NCI-H446 treated with DMSO at 0.1 percent for 48 hours (cell line): Measurements from ENCODE around the gene RNLS.

Experiments
- DNase-seq: peaks from one replicate; lab custom pipeline; 2025; lab: John Stamatoyannopoulos, UW

Gene RNLS

DNA sequence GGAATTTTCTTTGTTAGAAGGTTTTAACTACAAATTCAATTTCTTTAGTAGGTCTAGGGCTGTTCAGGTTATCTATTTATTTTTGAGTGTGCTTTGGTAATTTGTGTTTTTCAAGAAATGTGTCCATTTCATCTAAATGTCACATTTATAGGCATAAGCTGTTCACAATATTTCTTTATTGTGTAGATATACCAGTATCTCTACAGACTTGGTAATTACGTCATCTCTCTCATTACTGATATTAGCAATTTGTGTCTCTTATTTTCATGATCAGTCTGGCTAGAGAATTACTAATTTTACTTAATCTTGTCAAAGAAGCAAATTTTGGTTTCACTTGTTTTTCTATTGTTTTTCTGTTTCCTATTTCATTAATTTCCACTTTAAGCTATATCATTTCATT, 152.0 kb downstream of the RNLS start:
- DNase-seq: no peak

DNA sequence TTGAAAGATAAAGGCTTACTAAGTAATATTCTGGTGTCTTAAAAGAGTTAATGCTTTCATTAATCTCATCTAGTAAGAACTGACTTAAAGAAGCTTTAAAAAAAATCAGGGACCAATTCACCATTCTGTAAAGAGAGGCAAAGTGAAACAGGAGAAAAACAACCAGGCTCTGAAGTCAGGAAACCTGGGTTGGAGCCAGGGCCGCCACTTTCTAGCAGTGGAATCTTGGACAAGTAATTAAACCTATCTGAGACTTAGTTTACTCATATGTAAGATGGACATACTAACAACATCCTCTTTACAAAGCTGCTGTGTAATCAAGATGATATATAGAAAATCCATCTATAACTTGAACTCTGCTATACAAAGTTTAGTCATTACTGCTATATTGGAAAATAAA, 154.1 kb downstream of the RNLS start:
- no peak for DNase-seq

DNA sequence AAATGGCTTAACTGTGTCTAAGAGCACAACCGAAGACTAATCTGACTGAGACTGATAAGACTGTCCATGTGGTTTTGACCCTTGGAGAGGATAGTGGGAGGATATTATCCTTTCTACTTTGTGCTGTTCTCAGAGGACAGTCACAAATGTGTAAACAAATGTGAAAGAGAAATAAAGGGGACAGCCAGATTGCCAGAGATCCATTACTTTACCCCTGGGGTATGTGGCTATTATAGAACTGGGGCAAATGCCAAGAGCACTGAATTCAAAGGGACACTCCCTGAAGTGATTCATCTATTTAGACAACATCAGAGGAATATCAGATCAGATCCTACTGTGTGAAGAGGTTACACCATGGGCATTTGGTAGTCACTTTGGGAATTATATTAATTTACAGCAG, 154.7 kb downstream of the RNLS start:
- no peak for DNase-seq

DNA sequence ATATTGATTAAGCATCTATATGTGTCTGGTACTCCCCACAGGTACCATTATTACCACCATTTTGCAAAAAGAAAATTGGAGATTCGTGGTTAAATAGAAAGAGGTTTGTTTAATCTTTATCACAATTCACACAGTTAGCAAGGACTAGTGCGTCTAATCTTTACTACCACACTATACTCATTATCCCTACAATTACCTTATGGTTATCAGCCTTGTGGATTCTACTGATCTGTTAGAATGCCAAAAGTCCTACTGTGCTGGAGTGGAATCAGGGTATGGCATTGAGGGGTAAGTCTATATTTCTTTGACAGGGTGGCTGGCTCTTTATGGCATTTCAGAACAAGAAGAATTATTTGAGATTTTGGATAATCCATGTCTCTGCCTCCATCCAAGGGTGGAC, 156.1 kb downstream of the RNLS start:
- DNase-seq: no peak

DNA sequence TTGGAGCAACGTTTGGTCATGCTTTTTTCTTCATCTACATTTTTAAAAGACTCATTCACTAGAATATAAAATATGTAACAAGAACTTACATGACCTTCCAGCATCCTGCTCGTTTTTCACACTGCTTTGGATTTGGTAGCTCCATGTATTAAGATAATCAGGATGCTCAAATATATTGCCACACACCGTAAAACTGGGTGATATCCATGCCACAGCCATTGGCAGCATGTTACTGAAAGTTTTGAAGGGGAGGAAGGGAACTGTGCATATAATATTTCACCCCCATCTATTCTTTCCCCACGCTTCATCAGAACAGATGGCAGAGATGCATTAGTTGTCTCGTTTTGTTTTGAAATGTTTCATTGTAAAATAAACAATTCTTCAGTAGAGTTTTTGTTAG, 158.2 kb downstream of the RNLS start:
- no peak for DNase-seq

DNA sequence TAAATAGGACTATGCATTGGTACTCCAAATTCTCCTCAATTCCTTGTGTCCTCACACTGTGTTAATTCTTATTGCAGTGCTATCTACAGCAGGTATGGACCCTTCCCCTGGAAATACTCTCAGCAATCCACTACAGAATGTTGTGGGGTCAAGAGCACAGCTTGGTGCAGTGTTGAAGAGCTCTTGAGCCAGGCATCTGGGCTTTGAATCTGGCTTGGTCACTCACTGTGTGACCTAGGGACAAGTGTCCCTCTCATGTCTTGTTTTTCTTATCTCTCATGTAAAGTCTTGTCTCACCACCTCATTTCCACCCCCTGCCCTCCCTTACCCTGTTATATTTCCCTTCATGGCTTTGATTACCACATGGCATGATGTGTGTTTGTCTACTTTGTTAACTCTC, 159.4 kb downstream of the RNLS start:
- no peak for DNase-seq

DNA sequence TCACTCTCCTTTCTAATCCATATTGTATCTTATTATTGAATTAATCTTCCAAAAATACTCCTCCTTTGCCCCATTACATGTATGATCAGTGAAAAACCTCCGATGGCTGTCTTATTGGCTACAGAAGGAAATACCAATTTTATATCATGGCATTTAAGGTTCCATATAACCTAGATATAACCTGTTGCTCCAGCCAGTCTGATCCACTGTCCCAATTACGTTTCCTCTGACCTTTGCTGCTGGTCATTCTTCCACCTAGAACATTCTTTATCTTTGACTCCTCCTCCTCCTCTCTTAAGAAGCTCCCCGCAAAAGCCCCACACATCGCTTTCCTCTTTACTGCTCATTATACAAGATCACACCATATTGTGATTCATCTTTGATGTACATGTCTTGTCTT, 161.5 kb downstream of the RNLS start:
- no peak for DNase-seq

DNA sequence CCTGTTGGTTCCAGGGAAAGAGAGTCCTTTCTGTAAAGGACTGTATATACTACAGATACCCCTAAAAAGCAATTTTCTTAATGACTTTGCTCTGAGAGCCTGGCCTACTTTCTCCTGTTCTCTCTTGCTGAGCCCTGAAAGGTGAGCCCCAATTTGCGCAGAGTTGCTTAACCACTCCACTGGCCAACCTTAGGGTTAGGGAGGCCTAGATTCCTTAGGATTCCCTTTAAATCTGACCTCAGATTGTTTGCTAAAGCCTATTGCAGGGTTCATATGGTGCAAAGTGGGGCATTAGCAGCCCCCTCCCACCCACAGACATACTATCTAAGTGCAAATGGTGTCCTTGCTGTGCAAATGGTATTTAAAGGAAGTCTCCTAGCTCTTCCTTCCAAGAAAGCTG, 164.2 kb downstream of the RNLS start:
- DNase-seq: no peak

DNA sequence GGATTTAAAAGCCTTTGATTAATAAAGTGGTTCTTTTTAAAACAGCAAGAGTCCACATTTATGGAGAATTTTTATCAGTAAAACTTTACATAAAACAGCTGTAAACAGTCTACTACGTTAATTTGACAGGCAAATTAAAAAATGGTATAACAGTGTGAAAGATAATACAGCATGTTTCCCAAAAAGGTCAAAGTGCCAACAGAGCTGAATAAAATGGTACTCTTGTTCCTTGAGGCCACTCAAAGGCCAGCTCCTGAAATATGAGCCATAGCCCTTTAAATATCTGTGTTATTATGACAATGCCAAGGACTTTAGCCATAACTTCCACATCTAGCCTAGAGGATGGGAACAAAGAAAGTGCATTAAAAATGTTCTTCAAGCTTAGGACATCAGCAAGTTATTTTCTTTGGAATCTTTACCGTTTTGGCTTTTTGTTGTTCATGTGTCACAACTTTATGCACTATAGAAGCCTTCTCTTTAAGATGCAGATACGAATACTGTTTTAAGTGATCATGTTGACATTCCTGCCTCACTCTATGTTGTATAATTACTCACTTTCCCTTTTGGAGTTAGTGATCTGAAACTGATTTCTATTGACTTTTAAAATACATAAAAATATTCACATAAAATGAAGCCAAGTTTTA, 165.6 kb downstream of the RNLS start:
- DNase-seq: no peak

DNA sequence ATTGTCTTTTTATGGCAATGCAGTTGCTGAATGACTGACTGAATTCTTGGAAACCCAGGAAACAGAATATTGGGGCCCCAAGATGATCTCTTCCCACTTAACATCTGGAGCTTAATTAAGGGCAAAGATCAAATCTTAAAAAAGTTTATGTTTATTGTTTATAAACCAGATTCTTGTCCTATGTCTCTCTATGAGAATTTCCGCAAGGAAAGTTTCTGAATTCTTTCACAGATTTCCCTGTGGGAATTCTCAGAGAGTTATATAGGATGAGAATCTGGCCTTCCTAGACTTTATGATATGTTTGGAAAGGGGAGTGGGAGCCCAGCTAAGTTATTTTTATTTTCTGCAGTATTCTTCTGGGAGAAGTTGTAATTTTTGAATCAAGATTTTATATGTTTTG, 166.3 kb downstream of the RNLS start:
- no peak for DNase-seq

DNA sequence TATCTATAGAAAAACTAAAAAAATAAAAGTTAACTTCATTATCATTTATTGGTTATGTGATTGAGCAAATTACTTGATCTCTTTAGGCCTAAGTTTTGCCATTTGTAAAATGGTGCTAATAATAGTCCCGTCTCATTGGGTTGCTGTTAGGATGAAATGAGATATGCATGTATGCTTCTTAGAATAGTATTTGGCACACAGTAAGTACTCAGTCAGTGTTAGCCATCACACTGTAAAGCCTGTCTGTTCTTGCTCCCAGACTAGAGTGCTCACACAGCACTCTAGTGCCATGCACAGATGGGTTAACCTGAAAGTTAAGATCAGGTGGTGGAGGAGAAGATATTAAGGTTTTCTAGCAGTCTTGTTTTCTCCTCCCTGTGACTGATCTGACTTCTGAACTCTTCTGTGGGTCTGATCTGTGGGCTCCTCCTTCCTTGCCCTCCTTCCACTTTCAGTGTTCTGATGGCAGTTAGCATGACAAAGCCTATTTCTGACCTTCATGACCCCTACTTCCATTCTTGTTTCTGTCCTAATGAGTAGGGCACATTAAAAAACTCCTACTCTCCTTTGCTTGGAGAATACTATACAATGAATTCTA, 167.5 kb downstream of the RNLS start:
- DNase-seq: no peak

DNA sequence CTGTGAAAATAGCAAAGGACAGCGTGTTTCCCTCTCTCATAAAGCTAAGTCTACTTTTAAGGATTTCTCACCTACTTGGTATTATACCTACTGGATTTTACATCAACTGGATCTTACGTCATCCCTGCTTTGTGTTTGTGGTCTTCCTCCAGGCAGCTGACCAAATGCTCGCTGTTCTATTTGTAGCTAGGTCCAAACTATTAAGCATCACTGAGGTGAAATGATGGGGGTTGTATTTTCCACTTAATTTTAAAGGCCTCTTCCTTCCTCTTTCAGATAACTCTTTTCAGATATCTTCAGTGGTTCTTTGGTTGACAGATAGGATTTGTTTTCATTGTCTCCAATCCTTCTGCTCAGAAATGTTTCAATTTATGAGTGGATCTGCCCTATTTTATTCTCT, 169.7 kb downstream of the RNLS start:
- DNase-seq: no peak

DNA sequence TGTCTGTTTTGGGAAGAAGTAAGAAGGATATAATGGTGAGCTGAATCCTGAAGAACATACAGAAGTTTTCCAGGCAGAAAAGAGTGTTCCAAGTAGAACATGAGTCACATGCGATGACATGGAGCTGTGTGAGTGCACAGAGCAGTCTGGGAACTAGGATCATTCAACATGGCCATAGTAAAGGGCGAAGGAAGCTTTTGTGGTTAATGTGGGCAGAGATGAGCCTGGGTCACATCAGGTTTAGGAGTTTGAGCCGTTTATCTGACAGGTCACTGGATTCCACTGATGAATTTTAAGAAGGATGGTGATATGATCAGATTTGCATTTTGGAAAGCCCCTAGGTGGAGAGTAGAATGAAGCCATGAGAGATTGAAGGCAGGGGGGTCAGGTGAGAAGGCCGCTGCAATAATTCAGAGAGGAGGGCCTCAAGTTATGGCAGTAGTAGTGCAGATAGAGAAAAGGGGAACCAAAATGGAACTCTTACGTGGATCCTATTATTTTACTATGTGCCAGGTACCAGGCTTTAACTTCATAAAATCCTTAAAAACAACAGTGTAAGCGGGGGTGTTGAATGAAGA, 171.3 kb downstream of the RNLS start:
- DNase-seq: no peak

DNA sequence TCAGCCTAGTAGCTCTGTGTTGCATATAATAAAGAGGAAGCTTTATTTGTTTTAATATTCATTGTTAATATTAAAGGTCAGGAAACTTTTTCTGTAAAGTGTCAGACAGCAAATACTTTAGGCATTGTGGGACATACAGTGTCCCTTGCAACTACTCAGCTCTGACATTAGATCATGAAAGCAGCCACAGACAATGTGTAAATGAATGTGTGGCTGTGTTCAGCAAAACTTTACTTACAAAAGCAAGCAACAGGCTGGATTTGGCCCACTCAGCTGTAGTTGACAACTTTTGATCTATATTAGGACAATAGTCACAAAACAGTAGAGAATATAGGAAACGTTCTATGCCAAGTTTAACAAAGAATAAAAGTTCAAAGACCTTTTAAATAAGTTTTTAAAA, 173.3 kb downstream of the RNLS start:
- DNase-seq: no peak

DNA sequence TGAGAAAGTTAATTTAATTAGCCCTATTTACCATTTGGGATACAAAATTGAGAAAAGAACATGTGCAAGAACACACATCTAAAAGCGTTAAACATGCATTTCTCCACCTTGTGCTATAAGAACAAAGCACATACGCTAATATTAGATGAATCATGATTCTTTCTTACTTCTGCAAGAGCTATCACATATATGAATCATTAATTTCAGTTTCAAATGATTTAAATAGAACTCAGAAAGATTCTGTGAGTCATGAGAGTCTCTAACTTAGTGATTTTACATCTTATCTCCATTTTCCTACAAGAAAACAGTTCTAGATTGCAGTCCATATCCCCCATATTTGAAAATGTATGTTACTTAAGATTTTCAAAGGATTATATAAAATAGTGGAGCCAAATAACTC, 173.9 kb downstream of the RNLS start:
- DNase-seq: no peak

DNA sequence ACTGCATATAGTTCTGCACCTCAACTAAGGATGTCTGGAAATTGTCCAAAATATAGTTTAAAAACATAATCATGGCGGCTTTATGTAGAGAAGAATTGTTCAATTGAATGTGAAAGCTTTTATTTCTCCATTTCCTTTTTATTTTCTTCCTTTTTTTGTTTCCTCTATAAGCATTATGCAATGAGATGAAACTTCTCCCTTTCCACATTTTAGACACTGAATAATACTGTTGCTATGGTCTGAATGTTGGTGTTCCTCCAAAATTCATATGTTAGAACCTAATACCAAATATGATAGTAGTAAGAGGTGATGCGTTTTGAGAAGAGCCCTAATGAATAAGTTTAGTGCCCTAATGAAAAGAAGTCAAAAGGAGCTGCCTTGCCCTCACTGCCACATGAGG, 175.0 kb downstream of the RNLS start:
- no peak for DNase-seq

DNA sequence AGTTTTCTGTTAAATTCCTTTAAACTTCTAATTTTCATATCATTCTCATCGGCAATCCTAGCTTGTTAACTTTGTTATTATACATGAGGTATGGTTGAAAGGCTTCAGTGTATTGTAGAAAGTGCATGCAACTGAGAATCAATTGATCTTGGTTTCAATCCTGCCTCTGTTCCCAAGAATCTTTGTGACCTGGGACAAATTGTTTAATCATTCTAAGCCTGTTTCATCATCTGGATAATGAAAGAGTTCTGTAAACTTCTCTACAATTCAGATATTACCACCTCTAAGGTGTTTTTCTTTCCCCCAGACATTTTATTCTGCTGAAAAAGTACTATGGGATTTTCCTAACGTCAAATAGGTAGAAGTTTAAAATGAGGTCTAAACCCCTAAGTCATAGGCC, 179.0 kb downstream of the RNLS start:
- DNase-seq: no peak

DNA sequence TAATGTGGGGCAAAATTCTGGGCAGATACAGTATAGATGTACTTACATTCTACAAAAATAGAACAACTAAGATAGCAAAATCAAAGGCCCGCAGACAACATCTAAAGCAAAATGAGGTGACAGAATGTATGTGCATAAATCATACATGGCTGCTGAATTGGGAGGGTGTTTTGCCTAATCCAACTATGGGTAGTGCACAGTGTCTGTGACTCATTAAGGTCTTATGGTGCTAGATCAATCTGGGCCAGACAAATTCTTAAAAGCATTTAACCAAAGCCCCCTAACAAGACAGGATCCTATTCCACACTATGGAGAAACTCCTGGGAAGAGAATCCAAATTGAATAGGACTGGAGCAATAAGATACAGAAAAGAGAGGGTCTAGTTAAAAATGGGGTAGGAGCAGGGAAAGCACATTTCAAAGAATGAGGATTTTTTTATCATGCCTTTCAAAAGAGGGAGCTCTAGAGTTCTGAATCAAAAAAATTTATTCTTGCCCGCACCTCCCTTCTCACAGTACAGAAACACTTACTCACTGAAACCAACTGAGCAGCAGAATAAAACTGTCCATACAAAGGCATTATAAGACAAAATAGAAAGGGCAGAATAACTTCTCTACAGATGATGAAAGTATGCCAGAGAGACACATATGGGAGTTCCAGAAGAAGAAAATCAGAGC, 181.3 kb downstream of the RNLS start:
- no peak for DNase-seq

DNA sequence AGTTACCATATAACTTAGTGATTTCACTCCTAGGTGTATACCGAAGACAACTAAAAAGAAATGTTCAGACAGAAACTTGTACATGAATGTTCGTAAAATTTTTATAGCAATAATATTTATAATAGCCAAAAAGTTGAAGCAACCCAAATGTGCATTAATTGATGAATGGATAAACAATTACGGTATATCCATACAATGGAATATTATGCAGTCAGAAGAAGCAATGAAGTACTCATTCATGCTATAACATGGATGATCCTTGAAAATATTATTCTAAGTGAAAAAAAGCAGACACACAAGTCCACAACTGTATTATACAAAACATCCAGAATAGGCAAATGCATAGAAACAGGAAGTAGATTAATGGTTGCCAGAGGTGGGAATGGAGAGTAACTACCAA, 183.9 kb downstream of the RNLS start:
- DNase-seq: no peak

DNA sequence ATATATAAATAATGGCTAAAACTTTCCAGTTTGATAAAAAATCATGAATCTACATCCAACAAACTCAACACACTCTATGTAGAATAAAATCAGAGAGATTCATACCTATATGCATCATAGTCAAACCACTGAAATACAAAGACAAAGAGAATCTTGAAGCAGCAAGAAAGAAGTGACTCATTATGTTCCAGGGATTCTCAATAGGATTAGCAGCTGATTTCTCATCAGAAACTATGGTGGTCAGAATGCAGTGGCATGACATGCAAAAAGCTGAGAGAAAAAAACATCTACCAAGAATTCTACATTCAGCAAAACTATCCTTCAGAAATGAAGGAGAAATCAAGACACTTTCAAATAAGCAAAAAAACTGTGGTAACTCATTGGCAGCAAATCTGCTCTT, 187.4 kb downstream of the RNLS start:
- DNase-seq: no peak

DNA sequence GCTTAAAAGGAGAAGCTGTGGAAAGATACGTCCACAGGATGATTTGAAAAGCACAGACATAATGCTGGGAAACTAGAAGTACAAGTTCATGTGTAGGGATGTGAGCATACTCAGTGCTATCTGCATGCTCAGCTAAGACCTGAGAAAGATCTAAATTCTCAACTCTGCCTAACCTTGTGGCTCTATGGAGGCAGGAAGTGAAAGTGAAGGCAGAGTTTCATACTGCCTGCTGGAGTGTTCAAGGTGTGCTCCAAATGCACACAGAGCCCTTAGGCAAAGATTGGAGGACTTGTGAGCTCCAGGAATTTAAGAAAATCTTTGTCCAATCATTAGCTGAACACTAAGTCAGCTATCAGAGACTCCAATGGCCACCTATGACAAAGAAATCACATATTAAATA, 190.9 kb downstream of the RNLS start:
- no peak for DNase-seq

DNA sequence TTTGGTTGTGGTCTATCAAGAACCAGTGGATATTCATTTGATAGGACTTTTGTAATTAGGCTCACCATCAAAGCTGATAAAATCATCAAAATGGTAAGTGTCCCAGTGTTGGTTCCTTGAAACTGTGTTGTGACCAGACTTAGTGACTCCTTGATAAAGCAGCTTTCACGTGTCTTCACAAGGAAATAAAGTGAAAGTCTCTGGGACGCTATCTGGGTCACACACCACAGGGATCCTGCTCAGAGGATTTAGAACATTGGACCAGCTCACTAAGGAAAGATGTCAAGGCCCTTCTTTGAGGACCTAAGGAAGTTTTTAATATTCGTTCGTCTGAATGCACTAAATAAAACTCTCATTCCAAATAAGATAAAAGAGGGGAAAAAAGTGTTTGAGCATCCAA, 193.1 kb downstream of the RNLS start:
- no peak for DNase-seq

DNA sequence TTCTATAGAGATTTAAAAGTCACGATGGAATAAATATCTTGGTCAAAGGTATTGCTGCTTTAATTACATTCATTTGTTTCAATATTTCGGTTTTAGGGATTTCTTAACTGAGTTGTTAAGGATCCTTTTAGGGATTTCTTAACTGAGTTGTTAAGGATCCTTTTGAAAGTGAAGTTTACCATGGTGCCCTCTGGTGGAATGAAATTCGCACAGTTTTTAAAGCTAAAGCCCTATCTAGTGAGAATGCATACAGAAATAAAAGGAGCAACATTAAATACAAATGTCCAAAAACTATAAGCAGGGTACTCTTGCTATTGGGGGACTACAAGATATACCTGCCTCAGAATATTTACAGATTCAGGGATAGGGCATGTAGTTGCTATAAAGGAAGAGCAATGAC, 193.7 kb downstream of the RNLS start:
- DNase-seq: peak; percentile 1

DNA sequence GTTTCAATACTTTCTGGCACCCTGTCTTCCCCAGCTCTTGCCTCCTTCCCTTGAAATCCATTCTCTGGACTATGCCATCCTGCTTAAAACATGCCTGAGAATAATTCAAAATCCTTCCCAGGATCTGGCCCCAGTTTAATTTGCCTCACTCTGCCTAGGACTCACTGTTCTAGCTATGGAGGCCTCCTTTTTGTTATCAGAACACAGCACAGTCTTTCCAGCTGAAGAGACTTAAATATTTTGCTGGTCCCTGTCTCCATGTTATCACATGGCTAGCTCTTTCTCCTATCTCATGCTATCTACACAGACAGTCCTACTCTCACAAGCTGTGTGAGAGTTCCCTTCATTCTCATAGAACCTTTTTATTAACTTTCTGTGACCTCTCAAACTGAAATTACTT, 194.8 kb downstream of the RNLS start:
- no peak for DNase-seq
